GM12801 (cell line): Measurements from ENCODE around the gene TBL1Y.

Experiments used
- CTCF ChIP-seq: IDR thresholded peaks from one replicate; pipeline ENCODE4 v1.5.1; 2011; ENCODE audit warnings: control low read depth; ENCODE audit not compliant: insufficient read length; ENCODE audit errors: extremely low read depth

Gene TBL1Y

DNA sequence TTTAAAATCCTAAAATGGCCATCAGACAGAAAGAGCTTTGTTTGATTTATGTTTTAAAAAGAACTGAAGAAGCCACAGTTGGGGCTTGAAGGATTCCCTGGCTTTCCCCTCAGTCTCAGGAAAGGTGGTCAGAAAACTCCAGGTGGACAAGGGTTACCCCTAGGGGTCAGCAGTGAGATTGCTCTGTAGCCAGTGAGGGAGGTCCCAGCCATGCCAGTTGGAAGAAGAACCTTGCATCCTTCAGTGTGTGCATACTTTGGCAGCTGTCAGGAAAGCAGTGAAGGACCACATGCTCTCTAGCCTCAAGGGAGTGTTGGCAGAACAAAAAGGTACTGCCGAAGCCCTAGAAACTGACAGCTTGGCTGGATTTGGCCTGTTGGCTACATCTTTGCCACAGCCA lies 182.3 kb downstream of the TBL1Y start:
- TF ChIP-seq CTCF, result no peak

DNA sequence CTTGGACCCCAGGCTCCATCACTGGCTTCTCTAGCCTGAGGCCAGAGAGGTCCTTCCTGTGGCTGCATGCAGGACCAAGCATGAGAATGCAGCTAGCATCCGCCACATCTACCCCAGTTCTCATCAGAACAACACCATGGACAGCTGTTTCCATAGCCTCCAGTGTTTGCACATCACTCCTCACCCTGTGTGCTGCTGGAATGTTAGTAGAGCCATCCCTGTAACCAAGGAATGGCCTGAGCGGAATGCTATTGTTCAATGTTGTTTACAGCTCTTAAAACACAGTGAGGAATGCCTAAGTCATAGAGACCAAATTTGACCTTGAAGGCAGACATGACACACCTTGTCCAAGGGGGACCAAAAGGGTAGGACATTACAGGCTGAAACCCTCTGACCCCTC lies 183.9 kb downstream of the TBL1Y start:
- TF ChIP-seq CTCF, result no peak

- TF ChIP-seq CTCF, result no peak
These were observed 186.5 kb downstream of the TBL1Y start for GRCh38 chrY:7097021-7097420.

DNA sequence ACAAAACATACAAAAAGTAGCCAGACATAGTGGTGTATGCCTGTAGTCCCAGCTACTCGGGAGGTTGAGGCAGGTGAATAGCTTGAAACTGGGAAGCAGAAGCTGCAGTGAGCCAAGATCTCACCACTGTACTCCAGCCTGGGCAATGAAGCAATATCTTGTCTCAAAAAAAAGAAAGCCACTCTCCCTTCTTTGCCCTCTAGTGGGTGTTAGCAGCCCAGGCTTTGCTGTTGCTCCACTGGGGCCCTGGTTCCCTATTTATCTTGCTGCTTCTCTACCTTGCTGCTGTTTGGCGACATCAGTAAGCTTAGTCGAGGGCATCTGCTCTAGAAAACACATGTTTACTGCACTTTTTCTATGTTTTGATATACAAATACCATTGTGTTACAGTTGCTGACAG lies 189.2 kb downstream of the TBL1Y start:
- no peak for TF ChIP-seq CTCF

DNA sequence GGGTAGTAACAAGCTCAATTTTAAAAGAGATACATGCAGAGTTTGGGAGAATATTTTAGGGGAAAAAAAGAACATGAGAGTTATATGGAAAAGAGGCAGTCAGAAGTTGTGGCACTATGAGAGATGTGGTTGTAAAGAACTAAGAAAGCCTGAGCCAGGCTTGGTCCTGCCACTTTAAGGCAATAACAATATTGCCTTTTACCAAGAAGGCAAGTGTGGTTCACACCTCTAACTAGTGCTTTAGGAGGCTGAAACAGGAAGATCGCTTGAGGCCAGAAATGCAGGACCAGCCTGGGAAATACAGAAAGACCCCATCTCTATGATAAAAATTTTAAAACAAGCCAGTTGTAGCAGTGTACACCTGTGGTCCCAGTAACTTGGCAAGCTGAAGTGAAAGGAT lies 192.2 kb downstream of the TBL1Y start:
- no peak for TF ChIP-seq CTCF

- TF ChIP-seq CTCF, result no peak
These were observed 196.7 kb downstream of the TBL1Y start for GRCh38 chrY:7107179-7107578.

- TF ChIP-seq CTCF, result no peak
These were observed 199.6 kb downstream of the TBL1Y start for GRCh38 chrY:7110086-7110485.

DNA sequence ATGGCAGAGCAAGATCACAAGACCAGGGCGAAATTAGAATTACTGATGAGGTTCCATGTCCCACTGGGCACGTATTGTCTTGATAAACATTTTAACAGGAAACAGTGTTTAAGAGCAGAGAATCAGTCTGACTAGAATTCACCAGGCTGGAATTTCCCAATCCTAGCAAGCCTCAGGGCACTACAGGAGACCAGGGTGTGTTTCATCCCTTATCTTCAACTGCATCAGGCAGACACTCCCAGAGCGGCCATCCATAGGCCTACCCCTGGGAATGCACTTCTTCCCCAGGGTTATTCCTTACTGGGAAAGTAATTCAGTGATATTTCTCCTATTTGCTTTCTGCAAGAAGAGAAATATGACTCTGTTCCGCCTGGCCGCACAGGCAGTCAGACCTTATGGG lies 205.4 kb downstream of the TBL1Y start:
- no peak for TF ChIP-seq CTCF
